GM18498 (cell line): ENCODE data around the gene MASP2.
"Not testable (repeated sequence)": the region's sequence is repeated elsewhere in the genome, so short reads cannot be mapped to it uniquely, and the experiment has no call there.

Experiments
- ATAC-seq: cut with Tn5 transposase; IDR thresholded peaks from one replicate; pipeline ENCODE4 v1.9.1; 2021; ENCODE audit warnings: mild to moderate bottlenecking, moderate library complexity; ENCODE audit not compliant: unreplicated experiment

The MASP2 gene

GRCh38 chr1:11058595-11059154, 11.6 kb upstream of the MASP2 start:
- no peak for ATAC-seq

- no peak for ATAC-seq
Observed at GRCh38 chr1:11058026-11058425, 11.0 kb upstream of the MASP2 start.

GRCh38 chr1:11057477-11057876, 10.4 kb upstream of the MASP2 start:
- ATAC-seq = no peak

GRCh38 chr1:11056504-11056903, 9.5 kb upstream of the MASP2 start:
- ATAC-seq = no peak

- ATAC-seq = no peak
Observed at GRCh38 chr1:11055676-11056075, 8.6 kb upstream of the MASP2 start.

- no peak for ATAC-seq
Observed at GRCh38 chr1:11054666-11055065, 7.6 kb upstream of the MASP2 start.

- ATAC-seq = no peak
Observed at GRCh38 chr1:11054181-11054580, 7.1 kb upstream of the MASP2 start.

GRCh38 chr1:11053758-11054137, 6.7 kb upstream of the MASP2 start:
- no peak for ATAC-seq

GRCh38 chr1:11052839-11053757, 6.1 kb upstream of the MASP2 start:
- no peak for ATAC-seq

GRCh38 chr1:11051781-11052511, 4.9 kb upstream of the MASP2 start:
- no peak for ATAC-seq

- ATAC-seq = not testable (repeated sequence)
Observed at GRCh38 chr1:11051121-11051520, 4.1 kb upstream of the MASP2 start.

GRCh38 chr1:11046270-11046566, 821 bp downstream of the MASP2 start:
- ATAC-seq = no peak

- no peak for ATAC-seq
Observed at GRCh38 chr1:11045428-11046269, 1.4 kb downstream of the MASP2 start.

- ATAC-seq = no peak
Observed at GRCh38 chr1:11044849-11045427, 2.1 kb downstream of the MASP2 start.

- ATAC-seq = no peak
Observed at GRCh38 chr1:11044086-11044848, 2.8 kb downstream of the MASP2 start.

GRCh38 chr1:11042995-11043874, 3.8 kb downstream of the MASP2 start:
- no peak for ATAC-seq

GRCh38 chr1:11042065-11042464, 5.0 kb downstream of the MASP2 start:
- ATAC-seq = no peak

GRCh38 chr1:11041048-11041447, 6.0 kb downstream of the MASP2 start:
- ATAC-seq = no peak

GRCh38 chr1:11040105-11040429, 7.0 kb downstream of the MASP2 start:
- ATAC-seq = not testable (repeated sequence)
